ENCODE data around the gene SEPHS2. TPM values are rescaled to one million over a fixed set of nuclear protein-coding genes. Genes with fewer than 3 reads are reported as not detected.
A peak's percentile ranks its signal among the peaks of the same experiment; 100 is the strongest.
"Not testable (repeated sequence)": the region's sequence is repeated elsewhere in the genome, so short reads cannot be mapped to it uniquely, and the experiment has no call there.

SEPHS2 gene
- total and polyA plus RNA-seq, 11 donors: 15.1 to 62.8 (median 30.0) TPM

GRCh38 chr16:30470170-30470512, 24.5 kb upstream of the SEPHS2 start:
- H3K4me1 ChIP-seq: peaks cover 0 to 52% (median 0%) of the 10 kb centered on the region in 12 donors
- DNase-seq (no peak), ATAC-seq (no peak)
- H3K27me3 ChIP-seq: peaks cover 5 to 38% (median 10%) of the 10 kb centered on the region in 9 donors
- TF ChIP-seq, protein P1, sequence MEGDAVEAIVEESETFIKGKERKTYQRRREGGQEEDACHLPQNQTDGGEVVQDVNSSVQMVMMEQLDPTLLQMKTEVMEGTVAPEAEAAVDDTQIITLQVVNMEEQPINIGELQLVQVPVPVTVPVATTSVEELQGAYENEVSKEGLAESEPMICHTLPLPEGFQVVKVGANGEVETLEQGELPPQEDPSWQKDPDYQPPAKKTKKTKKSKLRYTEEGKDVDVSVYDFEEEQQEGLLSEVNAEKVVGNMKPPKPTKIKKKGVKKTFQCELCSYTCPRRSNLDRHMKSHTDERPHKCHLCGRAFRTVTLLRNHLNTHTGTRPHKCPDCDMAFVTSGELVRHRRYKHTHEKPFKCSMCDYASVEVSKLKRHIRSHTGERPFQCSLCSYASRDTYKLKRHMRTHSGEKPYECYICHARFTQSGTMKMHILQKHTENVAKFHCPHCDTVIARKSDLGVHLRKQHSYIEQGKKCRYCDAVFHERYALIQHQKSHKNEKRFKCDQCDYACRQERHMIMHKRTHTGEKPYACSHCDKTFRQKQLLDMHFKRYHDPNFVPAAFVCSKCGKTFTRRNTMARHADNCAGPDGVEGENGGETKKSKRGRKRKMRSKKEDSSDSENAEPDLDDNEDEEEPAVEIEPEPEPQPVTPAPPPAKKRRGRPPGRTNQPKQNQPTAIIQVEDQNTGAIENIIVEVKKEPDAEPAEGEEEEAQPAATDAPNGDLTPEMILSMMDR (IDR thresholded peaks at IDR 0.05): no peak
- intact Hi-C loops (cut with DNase I): no loop called here
- WGBS, 4 donors: 76 to 80% (median 80%) methylated on average over 3 of the region's 3 CpGs
- H3K27ac ChIP-seq: peak overlapping the region in 1 of 12 donors; percentile 80
- H3K36me3 ChIP-seq: no peaks in the 10 kb centered on the region
- H3K4me3 ChIP-seq: no peak overlapping the region
- no peaks in the 10 kb centered on the region for H3K9me3 ChIP-seq

DNA sequence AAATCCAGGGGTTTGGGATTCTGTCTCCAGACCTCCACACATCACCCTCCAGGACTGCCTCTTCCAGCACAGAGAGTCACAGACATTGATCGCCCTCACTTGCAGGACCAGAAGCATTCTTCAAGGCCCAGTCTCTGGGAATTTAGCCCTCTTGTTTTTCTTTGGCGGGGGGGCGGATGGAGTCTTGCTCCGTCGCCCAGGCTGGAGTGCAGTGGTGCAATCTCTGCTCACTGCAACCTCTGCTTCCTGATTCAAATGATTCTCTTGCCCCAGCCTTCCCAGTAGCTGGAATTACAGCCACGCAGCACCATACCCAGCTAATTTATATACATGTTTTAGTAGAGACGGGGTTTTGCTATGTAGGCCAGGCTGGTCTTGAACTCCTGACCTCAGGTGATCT, 18.4 kb upstream of the SEPHS2 start:
- peaks cover 0 to 24% (median 0%) of the 10 kb centered on the region in 12 donors for H3K4me1 ChIP-seq
- H3K36me3 ChIP-seq: no peaks in the 10 kb centered on the region
- ATAC-seq: no peak
- WGBS, 4 donors: 92 to 94% (median 92%) methylated on average over 7 of the region's 7 CpGs
- no peaks in the 10 kb centered on the region for H3K9me3 ChIP-seq
- no peak overlapping the region for H3K4me3 ChIP-seq
- intact Hi-C loops (cut with DNase I): no loop called here
- no peak overlapping the region for H3K27ac ChIP-seq
- H3K27me3 ChIP-seq: peaks cover 0 to 2% (median 0%) of the 10 kb centered on the region in 9 donors
- no peak for TF ChIP-seq POLR2A (IDR thresholded peaks at IDR 0.05)
- TF ChIP-seq, protein P1 (IDR thresholded peaks at IDR 0.05): no peak
- no peak for DNase-seq

GRCh38 chr16:30461426-30461825, 15.8 kb upstream of the SEPHS2 start:
- H3K9me3 ChIP-seq; DNase-seq; H3K36me3 ChIP-seq; ATAC-seq; H3K4me3 ChIP-seq; H3K27me3 ChIP-seq; intact Hi-C loops (cut with DNase I); H3K27ac ChIP-seq: not testable (repeated sequence)
- H3K4me1 ChIP-seq: peaks cover 0 to 31% (median 0%) of the 10 kb centered on the region in 12 donors
- 80 to 92% (median 84%) methylated on average over 5 of the region's 5 CpGs for WGBS, 4 donors

DNA sequence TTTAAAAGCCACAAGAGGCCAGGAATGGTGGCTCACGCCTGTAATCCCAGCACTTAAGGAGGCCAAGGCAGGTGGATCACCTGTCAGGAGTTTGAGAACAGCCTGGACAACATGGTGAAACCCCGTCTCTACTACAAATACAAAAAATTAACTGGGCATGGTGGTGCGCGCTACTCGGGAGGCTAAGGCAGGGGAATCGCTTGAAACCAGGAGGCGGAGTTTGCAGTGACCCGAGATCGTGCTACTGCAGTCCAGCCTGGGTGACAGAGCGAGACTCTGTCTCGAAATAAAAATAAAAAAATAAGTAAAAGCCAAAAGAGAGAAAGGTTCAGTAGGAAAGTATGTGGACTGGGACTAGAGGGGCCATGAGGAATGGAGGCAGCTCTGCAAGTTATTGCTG, 13.8 kb upstream of the SEPHS2 start:
- no peaks in the 10 kb centered on the region for H3K9me3 ChIP-seq
- intact Hi-C loops (cut with DNase I): loop anchor here in 2 of 10 donors (5.0 kb wide), 2 partner anchors 53 to 143 kb away; no protein-coding TSS in a partner anchor
- no peak for TF ChIP-seq POLR2A (IDR thresholded peaks at IDR 0.05)
- TF ChIP-seq, protein P1 (IDR thresholded peaks at IDR 0.05): no peak
- peaks cover 0 to 31% (median 0%) of the 10 kb centered on the region in 12 donors for H3K4me1 ChIP-seq
- ATAC-seq (no peak), DNase-seq (no peak)
- no peak overlapping the region for H3K4me3 ChIP-seq
- no peaks in the 10 kb centered on the region for H3K36me3 ChIP-seq
- no peaks in the 10 kb centered on the region for H3K27me3 ChIP-seq
- peak overlapping the region in 1 of 12 donors; percentile 83 for H3K27ac ChIP-seq
- 83 to 89% (median 88%) methylated on average over 11 of the region's 11 CpGs for WGBS, 4 donors

Measured in heart left ventricle (tissue), 16 donors.